ENCODE results near the gene TAF4.
"Not testable (repeated sequence)": the region's sequence is repeated elsewhere in the genome, so short reads cannot be mapped to it uniquely, and the experiment has no call there.

TAF4 gene

GRCh38 chr20:62065674-62066338 is at the start of gene TAF4:
TSS of gene TAF4 (minus strand) at chr20:62065881. CDS start at chr20:62065810, 71 bp downstream.
- DNase-seq: peak; percentile 79

DNA sequence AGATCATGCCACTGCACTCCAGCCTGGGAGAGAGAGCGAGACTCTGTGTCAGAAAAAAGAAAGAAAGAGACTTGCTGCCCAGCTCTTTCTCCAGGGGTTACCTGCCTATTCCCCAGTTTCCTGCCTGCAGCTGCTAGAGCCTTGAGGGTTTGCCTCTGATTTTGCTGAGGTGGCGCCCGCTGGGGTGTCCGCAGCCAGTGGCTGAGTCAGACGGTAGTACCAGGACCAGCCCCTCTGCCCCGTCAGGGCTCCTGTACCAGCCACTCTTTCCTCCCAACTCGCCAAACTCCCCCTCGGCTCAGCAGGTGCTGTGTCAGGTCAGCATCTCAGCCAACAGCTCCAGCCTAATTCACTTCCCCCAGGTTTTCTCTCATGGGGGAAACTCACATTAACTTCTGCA is 49.2 kb upstream of the TAF4 start:
- DNase-seq: no peak

GRCh38 chr20:62112368-62112767 is 46.7 kb upstream of the TAF4 start:
- no peak for DNase-seq

- DNase-seq: no peak
These were observed 45.5 kb upstream of the TAF4 start for GRCh38 chr20:62111148-62111547.

DNA sequence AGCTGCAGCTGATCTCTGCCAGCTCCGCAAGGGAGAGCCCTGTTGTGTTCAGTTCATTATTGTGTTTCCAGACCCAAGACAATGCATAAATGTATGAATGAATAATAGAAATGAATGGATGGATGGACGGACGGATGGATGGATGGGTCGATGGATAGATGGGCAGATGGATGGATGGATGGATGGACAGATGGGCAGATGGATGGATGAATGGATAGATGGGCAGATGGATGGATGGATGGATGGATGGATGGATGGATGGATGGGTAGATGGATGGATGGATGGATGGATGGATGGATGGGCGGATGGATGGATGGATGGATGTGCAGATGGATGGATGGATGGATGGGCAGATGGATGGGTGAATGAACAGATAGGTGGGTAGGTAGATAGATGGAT is 39.9 kb upstream of the TAF4 start:
- no peak for DNase-seq

DNA sequence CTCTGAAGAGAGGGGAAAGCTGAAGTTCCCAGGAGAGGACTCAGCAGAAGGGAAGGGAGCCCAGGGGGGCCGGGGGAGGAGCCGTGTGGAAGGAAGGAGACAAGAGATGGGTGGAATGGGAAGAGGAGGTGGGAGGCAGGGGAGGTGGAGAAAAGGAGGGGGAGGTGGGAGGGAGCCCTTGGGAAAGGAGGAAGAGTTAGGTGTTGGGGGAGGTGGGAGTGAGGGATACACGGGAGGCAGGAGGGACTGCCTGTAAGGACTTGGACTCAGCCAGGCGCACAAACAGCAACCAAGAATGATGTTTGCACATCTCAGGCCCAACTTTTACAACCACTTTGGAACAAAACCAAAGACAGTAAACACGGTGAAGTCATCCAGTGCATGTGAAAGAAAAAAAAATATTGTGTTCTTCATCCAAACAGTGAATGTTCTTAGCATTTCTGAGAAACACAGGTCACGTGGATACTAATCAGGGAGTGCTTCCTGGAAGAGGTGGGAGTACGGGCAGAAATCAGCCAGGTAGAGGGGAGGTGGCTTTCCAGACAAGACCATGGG is 39.2 kb upstream of the TAF4 start:
- DNase-seq: no peak

- no peak for DNase-seq
These were observed 38.6 kb upstream of the TAF4 start for GRCh38 chr20:62104234-62104789.

- DNase-seq: no peak
These were observed 38.0 kb upstream of the TAF4 start for GRCh38 chr20:62103508-62104233.

DNA sequence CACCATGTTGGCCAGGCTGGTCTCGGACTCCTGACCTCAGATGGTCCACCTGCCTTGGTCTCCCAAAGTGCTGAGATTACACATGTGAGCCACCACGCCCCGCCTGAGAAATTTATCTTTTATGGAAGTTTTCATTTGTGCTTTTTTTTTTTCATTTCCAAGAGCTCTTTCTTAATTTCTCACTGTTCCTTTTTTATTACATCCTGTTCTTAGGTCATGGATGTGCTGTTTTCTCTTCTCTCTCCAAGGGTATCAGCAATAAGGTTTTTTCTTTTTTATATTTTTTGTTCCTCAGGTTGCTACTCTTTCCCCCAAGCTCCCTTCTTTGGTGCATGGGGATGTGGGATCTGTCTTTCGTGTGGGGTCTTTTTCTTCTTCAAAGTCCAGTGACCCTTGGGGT is 35.4 kb upstream of the TAF4 start:
- no peak for DNase-seq

DNA sequence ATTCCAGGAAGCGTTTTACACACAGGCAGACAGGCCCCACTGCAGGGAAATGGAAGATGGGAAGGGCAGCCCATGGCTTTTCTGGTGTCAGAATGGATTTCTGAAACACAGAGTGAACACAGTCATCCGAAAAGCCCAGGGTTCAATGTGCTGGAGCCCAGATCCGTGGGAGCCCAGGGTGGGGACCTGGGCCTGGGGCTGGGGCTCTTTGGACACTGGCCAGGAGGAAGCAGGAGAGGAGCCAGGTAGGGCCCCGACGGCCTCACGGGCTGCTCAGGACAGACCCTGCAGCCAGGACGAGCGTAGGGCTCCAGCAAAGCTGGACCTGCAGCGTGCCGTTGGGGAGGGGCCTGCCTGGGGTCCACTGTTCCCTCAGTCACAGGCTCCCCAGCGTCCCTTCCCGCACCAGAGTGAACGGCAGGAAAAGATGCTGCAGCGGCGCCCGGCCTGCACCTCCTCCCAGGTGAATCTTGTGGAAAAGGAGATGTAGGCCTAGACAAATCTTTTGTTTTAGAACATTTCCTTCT is 32.3 kb upstream of the TAF4 start:
- DNase-seq: no peak

GRCh38 chr20:62096421-62097380 is 31.0 kb upstream of the TAF4 start:
- DNase-seq: no peak

GRCh38 chr20:62089393-62089792 is 23.7 kb upstream of the TAF4 start:
- no peak for DNase-seq

GRCh38 chr20:62088258-62089127 is 22.8 kb upstream of the TAF4 start:
- no peak for DNase-seq

DNA sequence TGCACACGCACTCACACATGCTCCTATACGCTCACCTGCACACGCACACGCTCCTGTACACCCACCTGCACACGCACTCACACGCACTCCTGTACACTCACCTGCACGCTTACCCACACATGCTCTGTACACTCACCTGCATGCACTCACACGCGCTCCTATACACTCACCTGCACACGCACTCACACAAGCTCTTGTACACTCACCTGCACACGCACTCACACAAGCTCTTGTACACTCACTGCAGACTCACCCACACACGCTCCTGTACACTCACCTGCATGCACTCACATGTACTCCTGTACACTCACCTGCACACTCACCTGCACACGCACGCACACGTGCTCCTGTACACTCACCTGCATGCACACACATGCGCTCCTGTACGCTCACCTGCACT is 22.0 kb upstream of the TAF4 start:
- no peak for DNase-seq

- DNase-seq: no peak
These were observed 21.5 kb upstream of the TAF4 start for GRCh38 chr20:62087227-62087626.

DNA sequence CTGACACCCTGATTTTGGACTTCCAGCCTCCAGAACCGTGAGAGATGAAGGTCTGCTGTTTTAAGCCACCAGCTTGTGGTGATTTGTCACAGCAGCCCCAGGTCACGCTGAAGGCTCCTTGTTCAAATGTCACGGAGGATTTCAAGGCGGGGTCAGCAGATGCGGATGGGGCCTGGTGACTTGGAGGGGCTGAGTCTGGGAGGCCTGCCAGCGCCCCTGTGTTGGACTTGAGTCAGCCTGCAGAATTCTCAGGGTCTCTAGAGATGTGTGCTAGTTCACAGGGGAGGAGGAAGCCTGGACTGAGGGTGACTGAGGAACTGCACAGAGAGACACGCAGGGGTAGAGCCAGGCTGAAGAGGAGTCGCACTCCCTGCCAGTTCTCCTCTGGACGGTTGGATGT is 19.5 kb upstream of the TAF4 start:
- DNase-seq: no peak

- DNase-seq: not testable (repeated sequence)
These were observed 18.5 kb upstream of the TAF4 start for GRCh38 chr20:62084224-62084623.

- DNase-seq: no peak
These were observed 17.6 kb upstream of the TAF4 start for GRCh38 chr20:62083312-62083711.

DNA sequence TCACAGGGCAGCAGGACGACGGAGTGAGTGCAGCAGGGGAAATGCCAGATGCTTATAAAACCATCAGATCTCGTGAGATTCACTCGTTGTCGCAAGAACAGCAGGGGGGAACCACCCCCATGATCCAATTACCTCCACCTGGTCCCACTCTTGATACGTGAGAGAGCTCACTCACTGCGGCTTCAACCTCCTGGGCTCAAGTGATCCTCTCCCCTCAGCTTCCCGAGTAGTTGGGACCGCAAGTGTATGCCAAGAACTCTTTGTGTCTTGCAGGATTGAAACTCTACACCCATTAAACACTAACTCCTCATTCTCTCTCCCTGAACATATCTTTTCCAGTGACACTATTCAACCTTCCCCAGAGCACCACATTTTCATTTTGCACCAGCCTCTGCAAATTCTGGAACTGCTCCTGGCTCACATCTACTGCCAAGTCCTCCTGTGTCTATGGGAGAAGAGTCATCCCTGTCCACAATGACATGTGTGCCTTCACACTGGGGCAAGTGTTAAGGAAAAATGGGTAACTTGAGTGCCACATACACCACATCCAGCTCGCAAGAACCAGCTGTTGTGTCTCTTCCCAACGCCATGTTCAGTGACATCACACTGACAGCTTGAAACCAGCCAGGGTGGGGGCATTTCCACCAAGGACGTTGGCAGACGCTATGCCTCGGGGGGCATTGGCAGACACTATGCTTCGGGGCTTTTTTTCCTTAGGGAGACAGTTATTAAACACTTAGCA is 14.7 kb upstream of the TAF4 start:
- no peak for DNase-seq

- no peak for DNase-seq
These were observed 13.5 kb upstream of the TAF4 start for GRCh38 chr20:62079166-62079565.

DNA sequence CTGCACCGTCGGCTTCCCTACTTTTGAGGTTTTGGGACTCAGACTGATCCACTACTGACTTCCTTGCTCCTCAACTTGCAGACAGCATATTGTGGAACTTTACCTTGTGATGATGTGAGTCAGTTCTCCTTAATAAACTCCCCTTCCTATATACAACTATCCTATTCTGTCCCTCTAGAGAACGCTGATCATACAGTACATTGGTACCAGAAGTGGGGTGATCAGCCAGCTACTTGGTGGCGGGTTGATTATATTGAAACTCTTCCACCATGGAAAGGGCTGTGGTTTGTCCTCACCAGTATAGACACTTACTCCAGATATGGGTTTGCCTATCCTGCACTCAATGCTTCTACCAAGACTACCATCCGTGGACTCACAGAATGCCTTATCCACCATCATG is 7.6 kb upstream of the TAF4 start:
- DNase-seq: no peak

All from activated effector memory CD4-positive, alpha-beta T cell treated with Interleukin-2 at 50 U/mL for 16 hours (primary cell).